Kidney (tissue), 14 donors: Measurements from ENCODE around the gene GMDS. TPM values are rescaled to one million over a fixed set of nuclear protein-coding genes. Genes with fewer than 3 reads are reported as not detected.

ENCODE experiments used
- DNase-seq, 5 donors: peaks; one replicate each; pipeline ENCODE4 v3.0.0-alpha.2; 2013 to 2020
- FAIRE-seq: peaks from 2 replicates; lab custom pipeline; 2012; peaks lifted over from hg19 to GRCh38; lab: Jason Lieb, UNC
- H3K27ac ChIP-seq, 2 donors: one replicate each; pipeline ENCODE4 v1.7.0; 2013; ENCODE audit warnings: low read depth in 2 of 2, low read length in 2 of 2, inconsistent platforms in 1 of 2
- H3K27me3 ChIP-seq: one replicate; pipeline ENCODE4 v1.7.1; 2013; ENCODE audit warnings: low read length, inconsistent platforms; ENCODE audit not compliant: control insufficient read depth, insufficient read depth
- H3K36me3 ChIP-seq, 3 donors: one replicate each; pipeline versions ENCODE4 v1.7.0 to v1.7.1; 2013; ENCODE audit warnings: low read length in 3 of 3, control low read depth in 1 of 3, inconsistent platforms in 1 of 3; ENCODE audit not compliant: insufficient read depth in 3 of 3, control insufficient read depth in 2 of 3
- H3K4me1 ChIP-seq, 3 donors: one replicate each; pipeline versions ENCODE4 v1.7.0 to v1.7.1; 2013; ENCODE audit warnings: low read length in 3 of 3, inconsistent platforms in 1 of 3, low read depth in 1 of 3; ENCODE audit not compliant: control insufficient read depth in 2 of 3, insufficient read depth in 2 of 3
- H3K4me3 ChIP-seq, 3 donors: one replicate each; pipeline versions ENCODE4 v1.7.0 to v1.8.1; 2013; ENCODE audit warnings: low read length in 3 of 3, control low read depth in 1 of 3, inconsistent platforms in 1 of 3
- H3K9ac ChIP-seq, 3 donors: one replicate each; pipeline versions ENCODE4 v1.7.0 to v1.7.1; 2013; ENCODE audit warnings: low read length in 3 of 3, control low read depth in 1 of 3, inconsistent platforms in 1 of 3
- H3K9me3 ChIP-seq, 3 donors: one replicate each; pipeline versions ENCODE4 v1.7.0 to v1.7.1; 2013; ENCODE audit warnings: low read length in 3 of 3, control low read depth in 1 of 3, inconsistent platforms in 1 of 3; ENCODE audit not compliant: control insufficient read depth in 2 of 3, insufficient read depth in 1 of 3
- intact Hi-C: fragments of 100-400 bp; cut with DNase I; formaldehyde crosslinking; loops from one replicate; pipeline ENCODE4 v1.11.1; 2022
- polyA plus RNA-seq: library from polyadenylated mRNA; stranded (reverse); fragments of 350-450 nt; fragmentation: Illumina TruSeq; extraction: RNeasy Lipid Tissue Mini Kit (QIAGEN cat#74804); gene quantifications from one replicate; pipeline ENCODE4 v1.2.3, GENCODE V29; 2014; ENCODE audit warnings: low read depth, low replicate concordance; ENCODE audit not compliant: insufficient read depth
- total RNA-seq: library from RNA; stranded (reverse); fragmentation: NEBNext Ultra II Directional; extraction: Animal tissue kit (Norgen Biotek cat#: 25700); gene quantifications from one replicate; pipeline ENCODE4 v1.2.1, GENCODE V29; 2021
- TF ChIP-seq, protein P1 (sequence below): IDR thresholded peaks from 3 replicates; pipeline ENCODE4 v1.5.1; 2012; ENCODE audit warnings: mild to moderate bottlenecking, moderate library complexity, borderline replicate concordance; ENCODE audit not compliant: insufficient read depth; ENCODE audit errors: extremely low read depth
- donor health status: control.
- donor health status: control.
- donor health status: control.
- donor health status: control.
- donor health status: control.
- donor health status: DM: yes; HTN: yes; CAD: no.
- donor health status: Normal renal cell carcinoma (clear cell type).

The GMDS gene
- total and polyA plus RNA-seq, 2 donors from 2014 or later: 49.6 to 63.7 TPM

- H3K27me3 ChIP-seq: no peaks in the 10 kb centered on the region
- DNase-seq (no peak), FAIRE-seq (no peak)
- no peaks in the 10 kb centered on the region for H3K36me3 ChIP-seq
- H3K27ac ChIP-seq: no peak overlapping the region
- intact Hi-C loops: no loop called here
- H3K9me3 ChIP-seq: no peaks in the 10 kb centered on the region
- no peaks in the 10 kb centered on the region for H3K4me1 ChIP-seq
- no peak overlapping the region for H3K4me3 ChIP-seq
- H3K9ac ChIP-seq: no peak overlapping the region
- TF ChIP-seq, protein P1, sequence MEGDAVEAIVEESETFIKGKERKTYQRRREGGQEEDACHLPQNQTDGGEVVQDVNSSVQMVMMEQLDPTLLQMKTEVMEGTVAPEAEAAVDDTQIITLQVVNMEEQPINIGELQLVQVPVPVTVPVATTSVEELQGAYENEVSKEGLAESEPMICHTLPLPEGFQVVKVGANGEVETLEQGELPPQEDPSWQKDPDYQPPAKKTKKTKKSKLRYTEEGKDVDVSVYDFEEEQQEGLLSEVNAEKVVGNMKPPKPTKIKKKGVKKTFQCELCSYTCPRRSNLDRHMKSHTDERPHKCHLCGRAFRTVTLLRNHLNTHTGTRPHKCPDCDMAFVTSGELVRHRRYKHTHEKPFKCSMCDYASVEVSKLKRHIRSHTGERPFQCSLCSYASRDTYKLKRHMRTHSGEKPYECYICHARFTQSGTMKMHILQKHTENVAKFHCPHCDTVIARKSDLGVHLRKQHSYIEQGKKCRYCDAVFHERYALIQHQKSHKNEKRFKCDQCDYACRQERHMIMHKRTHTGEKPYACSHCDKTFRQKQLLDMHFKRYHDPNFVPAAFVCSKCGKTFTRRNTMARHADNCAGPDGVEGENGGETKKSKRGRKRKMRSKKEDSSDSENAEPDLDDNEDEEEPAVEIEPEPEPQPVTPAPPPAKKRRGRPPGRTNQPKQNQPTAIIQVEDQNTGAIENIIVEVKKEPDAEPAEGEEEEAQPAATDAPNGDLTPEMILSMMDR: no peak
These were observed 507.7 kb downstream of the GMDS start for GRCh38 chr6:1737463-1738311.

DNA sequence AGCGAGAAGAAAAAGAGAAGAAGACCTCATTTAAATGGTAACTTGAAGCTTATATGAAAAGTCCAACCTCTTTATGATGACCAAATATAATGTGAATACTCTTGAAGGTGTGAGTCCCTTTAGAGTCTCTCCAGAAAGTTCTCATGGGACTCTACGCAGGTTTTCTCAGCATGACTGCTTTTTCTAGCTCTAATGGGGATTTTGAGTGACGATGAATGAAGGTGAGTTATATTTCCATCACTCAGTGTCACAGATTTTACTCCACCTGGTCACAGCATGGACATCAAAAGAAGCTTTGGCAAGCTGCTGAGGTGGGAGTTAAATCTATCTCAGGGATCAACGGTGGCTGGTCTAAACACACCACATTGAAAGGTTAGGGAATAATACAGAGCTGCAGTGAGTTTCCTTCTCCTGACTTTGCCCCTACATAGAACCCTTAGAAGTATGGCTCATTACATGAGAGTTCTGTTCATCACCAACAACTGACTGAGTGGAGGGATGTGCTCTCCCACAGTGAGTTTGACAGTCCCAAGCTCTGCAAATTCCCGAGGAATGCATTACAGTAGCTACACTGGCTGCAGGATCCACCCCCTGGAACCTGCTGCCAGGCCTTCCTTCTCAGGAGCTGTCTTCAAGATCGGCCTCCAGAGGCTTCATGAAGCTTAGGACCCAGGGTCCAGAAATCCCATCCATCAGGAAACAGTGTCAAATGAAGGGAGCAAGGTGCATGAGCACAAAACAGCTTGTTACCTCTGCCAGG is 508.9 kb downstream of the GMDS start:
- Histone ChIP-seq H3K27ac (no peak overlapping the region), H3K36me3 (no peaks in the 10 kb centered on the region), H3K4me1 (no peaks in the 10 kb centered on the region), H3K9ac (no peak overlapping the region), H3K9me3 (no peaks in the 10 kb centered on the region), H3K27me3 (no peaks in the 10 kb centered on the region), H3K4me3 (no peak overlapping the region)
- FAIRE-seq (no peak), DNase-seq (no peak)
- intact Hi-C loops: no loop called here
- TF ChIP-seq, protein P1: no peak

DNA sequence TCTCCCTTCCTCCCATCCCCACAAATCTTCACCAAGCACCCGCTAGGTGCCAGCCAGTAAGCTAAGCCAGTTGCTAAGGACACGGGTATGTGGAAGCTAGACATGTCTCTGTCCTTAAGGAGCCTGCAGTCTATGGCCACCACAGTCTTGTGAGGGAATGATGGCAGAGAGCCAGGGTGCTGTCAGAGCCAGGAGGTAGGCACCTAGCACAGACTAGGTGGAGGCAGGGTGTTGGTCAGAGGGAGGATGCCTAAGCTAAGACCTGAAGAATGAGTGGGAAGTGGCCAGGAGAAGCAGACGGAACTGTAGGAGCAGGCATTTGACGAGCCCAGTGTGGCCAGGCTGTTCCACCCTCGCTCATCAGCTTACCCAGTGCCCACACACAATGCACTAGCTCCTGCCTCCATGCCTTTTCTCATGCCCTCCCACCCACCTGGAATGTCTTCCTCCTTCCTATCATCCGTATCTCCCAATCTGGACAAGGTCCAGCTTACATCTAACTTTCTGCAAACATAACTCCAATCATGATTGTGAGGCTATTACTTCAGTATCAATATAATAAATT is 510.1 kb downstream of the GMDS start:
- no peaks in the 10 kb centered on the region for H3K4me1 ChIP-seq
- DNase-seq: no peak
- no peak for FAIRE-seq
- peaks cover 0 to 6% (median 0%) of the 10 kb centered on the region in 3 donors for H3K9me3 ChIP-seq
- intact Hi-C loops: no loop called here
- no peak overlapping the region for H3K4me3 ChIP-seq
- no peak overlapping the region for H3K27ac ChIP-seq
- TF ChIP-seq, protein P1: no peak
- no peaks in the 10 kb centered on the region for H3K27me3 ChIP-seq
- no peaks in the 10 kb centered on the region for H3K36me3 ChIP-seq
- H3K9ac ChIP-seq: no peak overlapping the region
